Measurements from ENCODE around the gene DNAAF3.
A peak's percentile ranks its signal among the peaks of the same experiment; 100 is the strongest.

The DNAAF3 gene

DNA sequence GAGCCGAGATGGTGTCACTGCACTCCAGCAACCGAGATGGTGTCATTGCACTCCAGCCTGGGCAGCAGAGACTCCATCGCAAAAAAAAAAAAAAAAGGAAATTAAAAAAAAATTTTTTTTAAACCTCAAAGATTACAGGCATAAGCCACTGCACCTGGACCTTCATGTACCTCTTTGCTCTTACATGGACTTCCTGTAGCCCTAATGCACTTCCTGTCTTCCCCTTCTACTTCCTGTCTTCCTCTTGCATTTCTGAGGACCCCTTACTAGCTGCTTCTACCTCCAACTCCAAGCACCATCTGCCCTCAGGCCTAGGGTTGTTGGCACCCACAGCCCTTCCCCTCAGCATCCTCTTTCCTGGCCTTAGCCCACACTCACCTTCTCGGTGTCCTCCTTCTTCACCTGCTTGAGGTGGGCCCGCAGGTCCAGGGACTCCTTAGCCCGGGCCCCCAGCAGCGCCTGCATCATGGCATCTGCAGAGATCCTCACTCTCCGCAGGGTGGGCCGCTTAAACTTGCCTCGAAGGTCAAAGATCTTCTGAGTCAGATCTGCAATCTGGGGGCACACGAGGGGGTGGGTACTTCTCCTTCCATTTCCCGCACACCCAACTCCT, 12.7 kb downstream of the DNAAF3 start:
- Mint-ChIP-seq H3K36me3 (peaks cover 4 to 13% of the 10 kb centered on the region in 2 donors), H3K27me3 (peaks cover 60 to 61% of the 10 kb centered on the region in 2 donors), H3K4me3 (no peak overlapping the region), H3K4me1 (peaks cover 15 to 29% of the 10 kb centered on the region in 2 donors), H3K27ac (no peak overlapping the region), H3K9me3 (peaks cover 11 to 13% of the 10 kb centered on the region in 2 donors)
- no peak for ATAC-seq (replicated peaks)
- DNase-seq, result no peak

DNA sequence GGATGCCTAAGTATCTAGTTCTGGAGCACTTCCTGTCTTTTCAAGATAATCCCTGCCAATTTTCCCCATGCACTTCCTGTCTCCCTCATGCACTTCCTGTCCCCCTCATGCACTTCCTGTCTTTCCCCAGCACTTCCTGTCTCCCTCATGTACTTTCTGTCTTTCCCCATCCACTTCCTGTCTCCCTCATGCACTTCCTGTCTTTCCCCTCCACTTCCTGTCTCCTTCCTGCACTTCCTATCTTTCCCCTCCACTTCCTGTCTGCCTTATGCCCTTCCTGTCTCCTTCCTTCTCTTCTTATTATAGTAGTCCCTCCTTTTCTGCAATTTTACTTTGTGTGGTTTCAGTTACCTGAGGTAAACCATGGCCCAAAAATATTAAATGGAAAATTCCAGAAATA, 14.4 kb downstream of the DNAAF3 start:
- H3K27me3 Mint-ChIP-seq, result peaks cover 52 to 58% of the 10 kb centered on the region in 2 donors
- H3K27ac Mint-ChIP-seq, result peak overlapping the region; percentile 22
- ATAC-seq (replicated peaks) (no peak), DNase-seq (no peak)
- H3K9me3 Mint-ChIP-seq, result peaks cover 11 to 13% of the 10 kb centered on the region in 2 donors
- peak overlapping the region in 1 of 2 donors; percentile 8 for H3K4me3 Mint-ChIP-seq
- peaks cover 4 to 13% of the 10 kb centered on the region in 2 donors for H3K36me3 Mint-ChIP-seq
- H3K4me1 Mint-ChIP-seq, result peaks cover 15 to 26% of the 10 kb centered on the region in 2 donors

DNA sequence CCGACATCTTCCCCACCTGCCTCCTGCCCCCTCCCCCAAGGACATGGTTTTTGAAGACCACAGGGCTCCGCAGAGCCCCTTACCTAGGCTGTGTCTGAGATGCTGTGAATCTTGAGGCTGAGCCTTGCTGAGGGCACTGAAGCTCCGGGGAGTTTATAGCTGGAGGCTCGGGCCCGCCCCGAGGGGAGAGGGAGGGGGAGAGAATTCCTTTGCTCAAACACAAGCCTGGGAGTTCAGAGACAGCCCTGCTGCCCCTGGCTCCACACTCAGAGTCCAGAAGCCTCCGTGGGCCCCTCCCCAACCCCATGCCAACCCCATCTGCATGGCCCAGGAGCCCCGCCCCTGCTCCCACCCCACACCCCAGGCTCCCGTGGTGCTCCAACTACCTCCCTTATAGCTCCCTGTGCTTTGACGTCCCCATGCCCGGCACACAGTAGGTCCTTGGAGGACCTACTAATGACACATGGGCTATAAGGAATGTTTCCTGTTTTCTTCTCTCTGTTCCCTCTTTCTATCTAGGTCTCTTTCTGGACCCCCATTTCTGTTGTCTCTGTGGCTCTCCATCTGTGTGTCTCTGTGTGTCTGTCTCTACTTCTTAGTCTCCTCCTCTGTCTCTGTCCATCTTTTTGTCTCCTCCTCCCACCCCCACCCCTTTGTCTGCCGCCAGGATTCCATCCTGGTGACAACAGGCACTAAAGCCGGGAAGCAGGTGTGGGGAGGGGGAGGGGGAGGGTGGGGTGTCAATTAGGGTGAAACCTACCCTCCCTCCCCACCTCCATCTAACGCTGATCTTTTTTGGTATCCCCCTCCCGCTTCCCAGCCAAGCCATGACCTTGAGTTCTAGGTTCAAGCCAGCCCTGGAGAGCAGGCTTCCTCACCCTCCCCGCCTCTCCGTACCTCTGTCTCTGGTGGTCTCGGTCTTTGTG, 17.1 kb downstream of the DNAAF3 start, which contains the start of gene TNNT1:
TSS of gene TNNT1 (minus strand) at position 129 of the 926 bp plus-strand sequence. CDS start 2,049 bp downstream, outside the sequence.
- ATAC-seq (replicated peaks), result no peak
- Mint-ChIP-seq H3K27ac (peak within 1 kb of the TSS; percentile 86), H3K36me3 (peaks cover 4 to 15% of the 10 kb centered on the region in 2 donors), H3K9me3 (peaks cover 11% of the 10 kb centered on the region in 2 donors), H3K27me3 (peaks cover 53 to 64% of the 10 kb centered on the region in 2 donors), H3K4me3 (no peak within 1 kb of the TSS), H3K4me1 (peaks cover 19 to 28% of the 10 kb centered on the region in 2 donors)
- DNase-seq, result no peak

DNA sequence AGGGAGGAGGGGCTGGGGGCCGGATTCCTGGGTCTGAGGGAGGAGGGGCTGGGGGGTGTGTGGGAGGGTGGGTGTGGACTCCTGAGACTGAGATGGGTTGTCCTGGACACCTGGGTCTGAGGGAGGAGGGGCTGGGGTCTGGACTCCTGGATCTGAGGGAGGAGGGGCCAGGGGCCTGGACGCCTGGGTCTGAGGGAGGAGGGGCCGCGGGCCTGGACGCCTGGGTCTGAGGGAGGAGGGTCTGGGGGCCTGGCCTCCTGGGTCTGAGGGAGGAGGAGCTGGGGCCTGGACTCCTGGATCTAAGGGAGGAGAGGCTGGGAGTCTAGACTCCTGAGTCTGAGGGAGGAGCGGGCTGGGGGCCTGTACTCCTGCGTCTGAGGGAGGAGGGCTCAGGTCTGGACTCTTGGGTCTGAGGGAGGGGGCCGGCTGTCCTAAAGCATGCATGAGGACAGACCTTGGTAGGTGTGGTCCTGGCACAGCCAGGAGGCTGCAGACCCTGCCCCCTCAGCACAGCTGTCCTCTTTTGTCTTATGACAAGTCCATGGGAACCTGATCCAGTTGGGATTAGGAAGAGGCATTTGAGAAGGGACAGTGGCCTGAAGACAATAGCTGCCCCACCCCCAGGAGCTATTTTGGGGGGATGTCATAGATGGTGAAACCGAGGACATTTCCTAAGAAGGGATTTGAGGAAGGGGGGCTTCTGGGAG, 18.7 kb downstream of the DNAAF3 start:
- peaks cover 14 to 21% of the 10 kb centered on the region in 2 donors for H3K4me1 Mint-ChIP-seq
- ATAC-seq (replicated peaks), result no peak
- no peak overlapping the region for H3K27ac Mint-ChIP-seq
- H3K27me3 Mint-ChIP-seq, result peaks cover 56 to 70% of the 10 kb centered on the region in 2 donors
- peaks cover 8 to 11% of the 10 kb centered on the region in 2 donors for H3K9me3 Mint-ChIP-seq
- no peak for DNase-seq
- peaks cover 4 to 9% of the 10 kb centered on the region in 2 donors for H3K36me3 Mint-ChIP-seq
- no peak overlapping the region for H3K4me3 Mint-ChIP-seq

DNA sequence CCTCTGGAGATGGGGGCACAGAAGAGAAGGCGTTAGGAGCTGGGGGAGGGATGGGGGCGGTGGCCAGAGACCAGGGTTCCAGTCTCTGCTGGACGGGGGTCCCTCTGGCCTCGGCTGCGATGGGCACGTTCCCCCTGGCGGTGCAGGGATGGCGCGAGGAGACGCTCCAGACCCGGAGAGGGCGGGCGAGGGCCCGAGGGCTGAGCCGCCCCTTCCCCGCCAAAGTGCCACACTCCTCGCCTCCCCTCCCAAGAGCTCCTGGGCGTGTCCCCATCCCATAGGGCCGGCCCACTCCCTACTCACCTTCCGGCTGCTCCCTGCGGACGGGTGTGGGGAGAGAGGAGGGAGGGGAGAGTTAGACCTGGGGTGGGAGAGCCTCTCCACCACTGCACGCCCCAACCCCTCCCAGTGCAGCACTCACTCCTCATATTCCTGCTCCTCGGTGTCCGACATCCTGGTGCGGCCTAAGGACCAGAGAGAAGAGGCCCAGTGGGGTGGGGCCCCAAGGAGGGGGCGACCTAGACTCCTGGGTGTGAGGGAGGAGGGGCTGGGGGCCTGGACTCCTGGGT, 19.6 kb downstream of the DNAAF3 start:
- DNase-seq, result no peak
- H3K4me1 Mint-ChIP-seq, result peaks cover 9 to 18% of the 10 kb centered on the region in 2 donors
- peaks cover 52 to 73% of the 10 kb centered on the region in 2 donors for H3K27me3 Mint-ChIP-seq
- H3K36me3 Mint-ChIP-seq, result peaks cover under 1 to 4% of the 10 kb centered on the region in 2 donors
- no peak overlapping the region for H3K4me3 Mint-ChIP-seq
- ATAC-seq (replicated peaks), result no peak
- peaks cover 4 to 5% of the 10 kb centered on the region in 2 donors for H3K9me3 Mint-ChIP-seq
- H3K27ac Mint-ChIP-seq, result no peak overlapping the region

DNA sequence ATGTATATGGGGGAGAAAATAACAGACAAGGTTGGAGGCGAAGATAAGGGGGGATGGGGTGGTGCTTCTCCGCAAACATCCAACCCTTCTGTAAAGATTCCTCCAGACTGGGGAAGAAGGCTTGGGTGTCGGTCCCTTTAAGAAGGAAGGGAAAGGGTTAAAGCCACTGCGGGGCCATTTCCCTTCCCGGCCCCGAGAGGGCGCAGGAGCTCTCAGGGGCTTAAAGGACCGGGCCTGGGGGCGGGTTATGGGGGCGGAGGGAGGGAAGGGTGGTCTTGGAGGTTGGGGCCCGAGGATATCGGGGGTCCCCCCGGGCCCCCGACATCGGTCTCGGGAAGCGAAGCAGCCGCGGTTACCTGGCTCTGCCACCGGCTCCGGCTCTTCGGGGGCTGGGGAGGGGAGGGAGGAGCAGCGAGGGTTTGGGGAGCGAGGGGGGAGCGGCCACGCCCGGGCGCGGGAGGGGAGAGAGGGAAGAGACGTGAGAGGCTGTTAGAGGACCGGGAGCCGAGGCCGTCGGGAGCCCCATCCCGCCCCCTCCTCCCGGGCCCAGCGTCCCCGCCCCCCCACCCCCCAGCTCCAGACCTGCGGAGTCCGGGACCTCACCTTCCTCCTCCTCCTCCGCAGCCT, 20.2 kb downstream of the DNAAF3 start:
- DNase-seq, result no peak
- peaks cover 0 to 3% of the 10 kb centered on the region in 2 donors for H3K36me3 Mint-ChIP-seq
- no peak overlapping the region for H3K27ac Mint-ChIP-seq
- peaks cover 53 to 79% of the 10 kb centered on the region in 2 donors for H3K27me3 Mint-ChIP-seq
- ATAC-seq (replicated peaks), result no peak
- H3K4me1 Mint-ChIP-seq, result peaks cover 10 to 20% of the 10 kb centered on the region in 2 donors
- H3K9me3 Mint-ChIP-seq, result no peaks in the 10 kb centered on the region
- H3K4me3 Mint-ChIP-seq, result peak overlapping the region in 1 of 2 donors; percentile 24

DNA sequence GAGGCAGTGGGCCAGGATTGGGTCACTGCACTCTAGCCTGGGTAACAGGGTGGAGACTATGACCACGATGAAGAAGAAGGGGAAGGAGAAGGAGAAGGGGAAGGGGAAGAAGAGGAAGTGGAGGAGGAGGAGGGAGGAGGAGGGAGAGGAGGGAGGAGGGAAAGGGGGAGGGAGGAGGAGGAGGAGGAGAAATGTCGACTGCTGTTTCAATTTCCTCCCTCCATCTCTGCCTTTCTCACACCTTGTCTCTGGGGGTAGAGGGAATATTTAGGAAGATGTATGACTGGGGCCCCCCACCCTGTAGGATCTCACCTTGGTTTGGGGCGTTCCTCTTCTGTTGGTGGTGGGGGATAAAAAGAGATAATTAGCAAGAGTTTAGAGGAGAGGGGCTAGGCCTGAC, 21.2 kb downstream of the DNAAF3 start:
- Mint-ChIP-seq H3K9me3 (no peaks in the 10 kb centered on the region), H3K27ac (no peak overlapping the region), H3K27me3 (peaks cover 55 to 82% of the 10 kb centered on the region in 2 donors), H3K36me3 (peaks cover 0 to 3% of the 10 kb centered on the region in 2 donors), H3K4me1 (peaks cover 12 to 24% of the 10 kb centered on the region in 2 donors), H3K4me3 (peak overlapping the region in 1 of 2 donors; percentile 29)
- DNase-seq (no peak), ATAC-seq (replicated peaks) (no peak)

DNA sequence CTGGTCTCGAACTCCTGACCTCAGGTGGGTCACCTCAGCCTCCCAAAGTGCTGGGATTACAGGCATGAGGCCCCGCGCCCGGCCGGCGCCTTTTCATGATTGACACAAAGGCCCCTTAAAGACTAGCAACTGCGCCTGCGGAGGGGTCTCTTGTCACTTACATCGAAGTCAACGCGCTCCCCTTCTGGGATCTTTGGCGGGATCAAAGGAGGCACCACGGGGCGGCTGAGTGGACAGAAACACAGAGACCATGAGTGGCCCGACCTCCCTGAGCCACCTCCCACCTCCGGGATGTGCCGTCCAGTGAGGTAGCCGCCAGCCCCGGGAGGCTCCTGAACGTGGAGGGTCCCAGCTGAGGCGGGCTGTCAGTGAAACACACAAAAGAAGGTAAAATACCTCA, 24.7 kb downstream of the DNAAF3 start:
- Mint-ChIP-seq H3K27me3 (peaks cover 48 to 81% of the 10 kb centered on the region in 2 donors), H3K4me3 (peak overlapping the region in 1 of 2 donors; percentile 39), H3K36me3 (peaks cover 0 to 3% of the 10 kb centered on the region in 2 donors), H3K4me1 (peaks cover 11 to 24% of the 10 kb centered on the region in 2 donors), H3K27ac (no peak overlapping the region), H3K9me3 (no peaks in the 10 kb centered on the region)
- no peak for DNase-seq
- ATAC-seq (replicated peaks), result no peak

DNA sequence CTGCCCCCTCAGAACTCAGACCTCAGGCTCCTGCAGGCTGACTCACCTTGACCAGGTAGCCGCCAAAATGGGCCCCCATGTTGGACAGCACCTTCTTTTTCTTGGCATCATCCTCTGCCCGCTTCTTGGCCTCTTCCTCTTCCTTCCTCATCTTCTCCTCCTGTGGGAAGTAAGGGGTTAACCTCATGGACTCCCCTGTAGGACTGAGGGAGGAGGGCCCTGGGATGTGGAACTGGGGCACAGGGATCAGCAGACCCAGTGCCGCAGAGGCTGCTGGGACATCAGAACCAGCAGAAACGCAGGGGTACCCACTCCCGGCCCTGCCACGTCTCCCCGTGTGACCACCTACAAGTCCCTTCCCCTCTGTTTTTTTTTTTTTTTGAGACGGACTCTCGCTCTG, 28.5 kb downstream of the DNAAF3 start:
- DNase-seq (no peak), ATAC-seq (replicated peaks) (no peak)
- H3K27ac Mint-ChIP-seq, result peak overlapping the region; percentile 25
- peaks cover 7 to 21% of the 10 kb centered on the region in 2 donors for H3K4me1 Mint-ChIP-seq
- no peak overlapping the region for H3K4me3 Mint-ChIP-seq
- no peaks in the 10 kb centered on the region for H3K36me3 Mint-ChIP-seq
- no peaks in the 10 kb centered on the region for H3K9me3 Mint-ChIP-seq
- peaks cover 40 to 66% of the 10 kb centered on the region in 2 donors for H3K27me3 Mint-ChIP-seq

DNA sequence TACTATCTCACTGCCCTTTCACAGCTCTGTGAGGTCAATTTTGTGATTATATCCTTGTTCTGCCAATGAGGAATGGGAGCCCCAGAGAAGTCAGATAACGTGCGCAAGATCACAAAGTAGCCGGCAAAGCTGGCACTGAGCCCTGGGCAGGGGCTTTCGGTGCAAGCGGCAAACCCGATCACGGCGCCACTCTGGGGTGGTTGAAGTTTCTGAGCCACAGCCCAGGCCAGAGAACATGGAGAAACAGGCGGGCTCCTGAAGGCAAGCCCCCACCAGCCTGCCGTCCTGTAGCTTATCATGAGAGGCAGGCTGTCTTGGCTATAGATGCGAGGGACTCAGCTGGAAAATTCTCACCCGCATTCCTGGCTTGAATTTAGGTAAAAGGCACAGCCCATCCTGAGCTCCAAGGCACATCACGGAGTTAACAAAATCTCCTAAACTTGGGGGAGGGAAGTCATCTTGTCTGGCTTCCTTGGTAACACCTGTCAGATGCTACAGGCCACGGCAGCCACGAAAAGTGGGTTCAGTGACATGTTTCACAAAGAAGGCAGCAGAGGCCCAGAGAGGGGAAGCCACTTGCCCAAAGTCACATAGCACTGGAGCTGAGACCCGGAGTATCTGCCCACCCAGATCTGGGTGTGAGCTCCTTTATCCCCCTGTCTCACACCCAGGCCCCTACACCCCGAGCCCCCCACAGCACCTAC, 29.9 kb downstream of the DNAAF3 start:
- DNase-seq, result no peak
- no peak for ATAC-seq (replicated peaks)
- H3K4me3 Mint-ChIP-seq, result no peak overlapping the region
- peaks cover 42 to 65% of the 10 kb centered on the region in 2 donors for H3K27me3 Mint-ChIP-seq
- no peaks in the 10 kb centered on the region for H3K36me3 Mint-ChIP-seq
- H3K4me1 Mint-ChIP-seq, result peaks cover 7 to 18% of the 10 kb centered on the region in 2 donors
- no peak overlapping the region for H3K27ac Mint-ChIP-seq
- H3K9me3 Mint-ChIP-seq, result no peaks in the 10 kb centered on the region

DNA sequence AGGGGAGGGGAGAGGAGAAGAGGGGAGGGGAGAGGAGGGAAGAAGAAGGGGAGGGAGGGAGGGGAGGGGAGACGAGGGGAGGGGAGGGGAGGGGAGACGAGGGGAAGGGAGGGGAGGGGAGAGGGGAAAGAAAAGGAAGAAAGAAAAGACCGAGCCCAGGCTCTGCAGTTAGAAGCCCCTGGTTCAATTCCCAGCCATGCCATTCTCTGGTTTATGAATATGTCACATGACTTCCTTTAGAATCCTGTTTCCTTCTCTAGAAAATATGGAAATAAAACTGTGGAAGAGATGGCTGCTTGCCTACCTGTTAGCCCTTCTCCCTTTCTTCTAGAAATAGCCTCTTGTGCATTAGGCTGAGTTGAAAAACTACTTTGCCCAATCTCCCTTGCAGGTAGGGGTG, 31.7 kb downstream of the DNAAF3 start:
- DNase-seq (no peak), ATAC-seq (replicated peaks) (no peak)
- Mint-ChIP-seq H3K36me3 (no peaks in the 10 kb centered on the region), H3K4me3 (no peak overlapping the region), H3K9me3 (no peaks in the 10 kb centered on the region), H3K27me3 (peaks cover 45 to 60% of the 10 kb centered on the region in 2 donors), H3K27ac (no peak overlapping the region), H3K4me1 (peaks cover 4 to 11% of the 10 kb centered on the region in 2 donors)

DNA sequence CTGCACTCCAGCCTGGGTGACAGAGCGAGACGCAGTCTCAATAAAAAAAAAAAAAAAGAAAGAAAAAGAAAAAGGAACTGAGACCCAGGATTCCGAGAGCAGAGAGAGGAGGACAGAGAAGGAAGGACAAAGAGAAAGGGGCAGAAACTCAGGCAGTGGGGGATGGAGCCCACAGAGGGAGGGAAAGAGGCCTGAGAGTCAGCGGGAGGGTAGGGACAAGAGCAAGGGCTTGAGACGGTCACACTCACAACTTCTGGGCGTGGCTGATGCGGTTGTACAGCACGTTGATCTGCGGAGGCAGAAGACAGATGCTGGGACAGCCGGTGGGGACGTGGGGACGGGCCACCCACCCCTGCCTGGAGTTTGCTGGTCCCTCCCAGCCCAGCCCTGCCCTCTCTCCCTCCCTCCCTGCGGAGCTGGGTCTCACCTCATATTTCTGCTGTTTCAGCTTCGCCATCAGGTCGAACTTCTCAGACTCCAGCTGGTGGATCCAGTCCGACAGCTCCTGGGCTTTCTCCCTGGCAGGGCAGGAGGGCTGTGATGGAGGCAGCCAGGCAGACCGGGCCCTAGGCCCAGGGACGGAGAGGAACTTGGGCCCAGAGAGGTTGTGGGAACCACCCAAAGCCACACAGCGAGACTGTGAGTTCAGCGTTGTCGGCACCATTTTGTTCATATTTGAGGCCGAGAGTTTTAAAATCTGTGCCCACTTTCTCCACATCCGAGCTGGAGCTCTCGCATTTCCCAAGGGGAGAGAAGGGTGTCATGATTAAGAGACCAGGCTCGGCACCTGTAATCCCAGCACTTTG, 32.6 kb downstream of the DNAAF3 start:
- Mint-ChIP-seq H3K9me3 (no peaks in the 10 kb centered on the region), H3K36me3 (no peaks in the 10 kb centered on the region), H3K27me3 (peaks cover 48 to 58% of the 10 kb centered on the region in 2 donors), H3K4me1 (peaks cover 4 to 11% of the 10 kb centered on the region in 2 donors), H3K4me3 (peak overlapping the region in 1 of 2 donors; percentile 14), H3K27ac (no peak overlapping the region)
- ATAC-seq (replicated peaks) (peak; percentile 19 to 58), DNase-seq (no peak)

All from stimulated activated naive B cell treated with anti-CD40 and anti-IgM and Interleukin-4, amounts not matched to agents 10 μg/mL and 1 μg/mL and 100 μg/mL, for 72 hours (primary cell).